Esophagus squamous epithelium (tissue), 4 donors: Measurements from ENCODE around the gene ACTR5.

Source experiments
- POLR2A ChIP-seq, 4 donors: fragments of 450-650 bp; IDR thresholded peaks; one replicate each; pipeline ENCODE4 v1.6.1; 2017; ENCODE audit warnings: antibody characterized with exemption in 4 of 4, mild to moderate bottlenecking in 4 of 4, moderate library complexity in 3 of 4
- TF ChIP-seq, protein P1 (sequence below), 6 experiments: fragments of 450-650 bp in 4 of 6; fragments of 200-600 bp in 2 of 6; sonication (generic) in 2 of 6; IDR thresholded peaks; one replicate each; pipeline ENCODE4 v1.5.1; 2016 to 2019; ENCODE audit warnings: antibody characterized with exemption in 6 of 6, mild to moderate bottlenecking in 4 of 6, moderate library complexity in 4 of 6

DNA sequence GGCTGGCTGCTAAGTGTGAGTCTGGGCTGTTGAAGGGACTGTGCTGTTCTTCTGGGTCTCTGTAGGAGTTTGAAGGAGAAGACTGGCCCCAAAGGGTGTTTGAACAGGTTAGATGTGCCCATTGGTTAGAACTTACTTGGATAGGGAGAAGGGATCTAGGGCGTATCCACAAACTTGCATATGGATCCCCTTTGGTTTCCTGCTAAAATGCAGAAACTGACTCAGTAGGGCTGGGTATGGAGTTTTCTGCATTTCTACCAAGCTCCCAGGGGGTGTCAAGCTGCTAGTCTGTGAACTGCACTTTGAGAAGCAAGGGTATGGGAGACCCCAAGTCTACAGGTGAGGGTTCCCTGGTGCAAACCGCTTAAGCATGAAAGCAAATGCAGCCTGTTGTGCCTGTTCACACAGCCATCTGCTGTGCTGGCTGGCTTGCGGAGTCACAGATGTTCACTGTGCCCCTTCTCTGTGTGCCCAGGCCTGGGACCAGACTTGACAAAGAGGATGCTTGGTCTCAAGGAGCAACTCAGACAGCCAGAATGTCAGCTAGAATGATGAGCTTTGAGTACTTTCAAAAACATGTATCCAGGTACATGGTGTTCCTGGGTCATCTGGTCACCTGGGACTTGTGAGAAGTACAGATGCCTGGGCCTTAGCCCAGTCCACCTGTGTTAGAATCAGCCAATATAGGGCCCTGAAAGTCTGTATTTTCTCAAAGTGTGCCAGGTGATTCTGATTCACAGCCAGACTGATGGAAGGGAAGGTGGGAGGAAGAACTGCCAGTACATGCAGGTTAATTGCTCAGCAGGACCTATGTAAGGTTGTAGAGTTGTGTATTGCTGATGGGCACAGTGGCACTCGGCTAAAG lies 64.7 kb downstream of the ACTR5 start:
- TF ChIP-seq, protein P1, sequence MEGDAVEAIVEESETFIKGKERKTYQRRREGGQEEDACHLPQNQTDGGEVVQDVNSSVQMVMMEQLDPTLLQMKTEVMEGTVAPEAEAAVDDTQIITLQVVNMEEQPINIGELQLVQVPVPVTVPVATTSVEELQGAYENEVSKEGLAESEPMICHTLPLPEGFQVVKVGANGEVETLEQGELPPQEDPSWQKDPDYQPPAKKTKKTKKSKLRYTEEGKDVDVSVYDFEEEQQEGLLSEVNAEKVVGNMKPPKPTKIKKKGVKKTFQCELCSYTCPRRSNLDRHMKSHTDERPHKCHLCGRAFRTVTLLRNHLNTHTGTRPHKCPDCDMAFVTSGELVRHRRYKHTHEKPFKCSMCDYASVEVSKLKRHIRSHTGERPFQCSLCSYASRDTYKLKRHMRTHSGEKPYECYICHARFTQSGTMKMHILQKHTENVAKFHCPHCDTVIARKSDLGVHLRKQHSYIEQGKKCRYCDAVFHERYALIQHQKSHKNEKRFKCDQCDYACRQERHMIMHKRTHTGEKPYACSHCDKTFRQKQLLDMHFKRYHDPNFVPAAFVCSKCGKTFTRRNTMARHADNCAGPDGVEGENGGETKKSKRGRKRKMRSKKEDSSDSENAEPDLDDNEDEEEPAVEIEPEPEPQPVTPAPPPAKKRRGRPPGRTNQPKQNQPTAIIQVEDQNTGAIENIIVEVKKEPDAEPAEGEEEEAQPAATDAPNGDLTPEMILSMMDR (IDR thresholded peaks at IDR 0.05): no peak
- TF ChIP-seq POLR2A (IDR thresholded peaks at IDR 0.05): no peak
